Natural killer cell (primary cell): ENCODE data around the gene PHACTR2. TPM values are rescaled to one million over a fixed set of nuclear protein-coding genes. Genes with fewer than 3 reads are reported as not detected.

ENCODE experiments used
- ATAC-seq, 3 donors: fragments of 150-1000 bp in 2 of 3; fragments of 200-7000 bp in 1 of 3; cut with Tn5 transposase; 1 replicate in 1 of 3; 2 replicates in 2 of 3; pipeline ENCODE4 v1.10.0; 2021; ENCODE audit warnings: mild to moderate bottlenecking in 2 of 3, moderate library complexity in 2 of 3
- DNase-seq, 2 donors: peaks; one replicate each; pipeline versions ENCODE4 v3.0.0 to v3.0.0-alpha.2; 2013 to 2021; ENCODE audit warnings: mixed read lengths in 1 of 2
- H3K27ac ChIP-seq: one replicate; pipeline ENCODE4 v1.5.1; 2013; ENCODE audit warnings: mild to moderate bottlenecking, low read length
- H3K27me3 ChIP-seq: one replicate; pipeline ENCODE4 v1.6.1; 2013; ENCODE audit warnings: low read length; ENCODE audit not compliant: control insufficient read depth, insufficient read depth
- H3K36me3 ChIP-seq: one replicate; pipeline ENCODE4 v1.6.1; 2013; ENCODE audit warnings: low read length; ENCODE audit not compliant: control insufficient read depth, insufficient read depth
- H3K4me1 ChIP-seq: one replicate; pipeline ENCODE4 v1.6.1; 2013; ENCODE audit warnings: low read length; ENCODE audit not compliant: control insufficient read depth, insufficient read depth
- H3K4me3 ChIP-seq: one replicate; pipeline ENCODE4 v1.5.1; 2013; ENCODE audit warnings: low read length
- H3K9me3 ChIP-seq: one replicate; pipeline ENCODE4 v1.6.1; 2013; ENCODE audit warnings: low read length; ENCODE audit not compliant: control insufficient read depth, insufficient read depth
- H3K27ac Mint-ChIP-seq, 2 donors: one replicate each; pipeline ENCODE4 v1.8.0; 2022; ENCODE audit warnings: mild to moderate bottlenecking in 2 of 2, mixed read lengths in 2 of 2, moderate library complexity in 1 of 2
- H3K27me3 Mint-ChIP-seq, 2 donors: one replicate each; pipeline ENCODE4 v1.8.0; 2022; ENCODE audit warnings: low read depth in 2 of 2, mixed read lengths in 2 of 2
- H3K36me3 Mint-ChIP-seq: one replicate; pipeline ENCODE4 v1.8.0; 2022; ENCODE audit warnings: mixed read lengths
- H3K4me1 Mint-ChIP-seq, 2 donors: one replicate each; pipeline ENCODE4 v1.8.0; 2022; ENCODE audit warnings: mixed read lengths in 2 of 2
- H3K4me3 Mint-ChIP-seq: one replicate; pipeline ENCODE4 v1.8.0; 2022; ENCODE audit warnings: mild to moderate bottlenecking, moderate library complexity, mixed read lengths
- H3K9me3 Mint-ChIP-seq, 2 donors: one replicate each; pipeline ENCODE4 v1.8.0; 2022; ENCODE audit warnings: mixed read lengths in 2 of 2
- CTCF ChIP-seq: fragments of 200-600 bp; IDR thresholded peaks from one replicate; pipeline ENCODE4 v1.8.0; 2022; ENCODE audit warnings: antibody characterized with exemption
- WGBS: methylation state at CpG from one replicate; pipeline ENCODE4 v1.1.7; 2013; ENCODE audit warnings: missing lambda C conversion rate; ENCODE audit not compliant: insufficient coverage; 5-methylcytosine and 5-hydroxymethylcytosine counted together
- intact Hi-C: fragments of 100-400 bp; cut with micrococcal nuclease; formaldehyde crosslinking; loops from one replicate; pipeline ENCODE4 v1.14.2; 2022
- total RNA-seq, 4 donors: library from RNA; stranded (reverse); fragments of 120-200 nt in 1 of 4; gene quantifications; one replicate each; pipeline versions ENCODE4 v1.2.3 to v1.2.4, GENCODE V29; 2013 to 2022

Gene PHACTR2
- total RNA-seq, 3 donors from 2014 or later (not counting 1 experiment from before 2014, with no cell fraction given) = 23.8 to 32.7 (median 24.9) TPM

GRCh38 chr6:143742070-143742954 is 64.5 kb downstream of the PHACTR2 start:
- no peaks in the 10 kb centered on the region for H3K9me3 Mint-ChIP-seq
- DNase-seq (no peak), ATAC-seq (no peak)
- Histone ChIP-seq H3K27me3 (no peaks in the 10 kb centered on the region), H3K4me3 (no peak overlapping the region), H3K4me1 (no peaks in the 10 kb centered on the region), H3K9me3 (no peaks in the 10 kb centered on the region), H3K36me3 (no peaks in the 10 kb centered on the region), H3K27ac (no peak overlapping the region)
- peaks cover 0 to 5% of the 10 kb centered on the region in 2 donors for H3K4me1 Mint-ChIP-seq
- H3K4me3 Mint-ChIP-seq = no peak overlapping the region
- 96% methylated on average over 5 of the region's 6 CpGs for WGBS
- no peaks in the 10 kb centered on the region for H3K27me3 Mint-ChIP-seq
- H3K36me3 Mint-ChIP-seq = no peaks in the 10 kb centered on the region
- no peak for TF ChIP-seq CTCF
- intact Hi-C loops = no loop called here
- no peak overlapping the region for H3K27ac Mint-ChIP-seq

DNA sequence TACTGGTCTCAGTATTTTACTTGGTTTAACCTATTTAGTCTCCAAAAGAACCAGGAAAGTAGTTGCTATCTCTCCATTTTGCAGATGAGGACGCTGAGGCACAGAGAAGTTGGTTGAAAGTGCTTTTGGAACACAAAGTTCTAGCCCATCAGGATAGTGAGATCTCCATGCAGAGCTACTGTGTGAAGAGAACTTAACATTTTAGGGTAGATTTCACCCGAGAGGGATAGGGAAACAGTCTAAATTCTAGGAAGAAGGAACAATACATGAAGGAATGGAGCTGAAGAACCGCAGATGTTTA is 65.1 kb downstream of the PHACTR2 start:
- Mint-ChIP-seq H3K27ac (no peak overlapping the region), H3K9me3 (no peaks in the 10 kb centered on the region), H3K27me3 (no peaks in the 10 kb centered on the region), H3K4me1 (peaks cover 0 to 5% of the 10 kb centered on the region in 2 donors), H3K4me3 (no peak overlapping the region), H3K36me3 (no peaks in the 10 kb centered on the region)
- ATAC-seq = no peak
- no peak for TF ChIP-seq CTCF
- no peaks in the 10 kb centered on the region for H3K9me3 ChIP-seq
- no peak overlapping the region for H3K27ac ChIP-seq
- intact Hi-C loops = no loop called here
- no peaks in the 10 kb centered on the region for H3K27me3 ChIP-seq
- H3K36me3 ChIP-seq = no peaks in the 10 kb centered on the region
- H3K4me1 ChIP-seq = no peaks in the 10 kb centered on the region
- H3K4me3 ChIP-seq = no peak overlapping the region
- WGBS = 85% methylated on average over 3 of the region's 3 CpGs
- no peak for DNase-seq

GRCh38 chr6:143743301-143744166 is 65.8 kb downstream of the PHACTR2 start:
- no peaks in the 10 kb centered on the region for H3K9me3 Mint-ChIP-seq
- H3K27ac Mint-ChIP-seq = no peak overlapping the region
- Histone ChIP-seq H3K4me1 (no peaks in the 10 kb centered on the region), H3K27me3 (no peaks in the 10 kb centered on the region), H3K9me3 (no peaks in the 10 kb centered on the region), H3K36me3 (no peaks in the 10 kb centered on the region), H3K4me3 (no peak overlapping the region), H3K27ac (no peak overlapping the region)
- TF ChIP-seq CTCF = no peak
- no peaks in the 10 kb centered on the region for H3K27me3 Mint-ChIP-seq
- no peak for DNase-seq
- peaks cover 0 to 5% of the 10 kb centered on the region in 2 donors for H3K4me1 Mint-ChIP-seq
- WGBS = 97% methylated on average over 9 of the region's 12 CpGs
- intact Hi-C loops = no loop called here
- no peak for ATAC-seq
- no peak overlapping the region for H3K4me3 Mint-ChIP-seq
- no peaks in the 10 kb centered on the region for H3K36me3 Mint-ChIP-seq
